Measurements from ENCODE around the gene FBXL20.

DNA sequence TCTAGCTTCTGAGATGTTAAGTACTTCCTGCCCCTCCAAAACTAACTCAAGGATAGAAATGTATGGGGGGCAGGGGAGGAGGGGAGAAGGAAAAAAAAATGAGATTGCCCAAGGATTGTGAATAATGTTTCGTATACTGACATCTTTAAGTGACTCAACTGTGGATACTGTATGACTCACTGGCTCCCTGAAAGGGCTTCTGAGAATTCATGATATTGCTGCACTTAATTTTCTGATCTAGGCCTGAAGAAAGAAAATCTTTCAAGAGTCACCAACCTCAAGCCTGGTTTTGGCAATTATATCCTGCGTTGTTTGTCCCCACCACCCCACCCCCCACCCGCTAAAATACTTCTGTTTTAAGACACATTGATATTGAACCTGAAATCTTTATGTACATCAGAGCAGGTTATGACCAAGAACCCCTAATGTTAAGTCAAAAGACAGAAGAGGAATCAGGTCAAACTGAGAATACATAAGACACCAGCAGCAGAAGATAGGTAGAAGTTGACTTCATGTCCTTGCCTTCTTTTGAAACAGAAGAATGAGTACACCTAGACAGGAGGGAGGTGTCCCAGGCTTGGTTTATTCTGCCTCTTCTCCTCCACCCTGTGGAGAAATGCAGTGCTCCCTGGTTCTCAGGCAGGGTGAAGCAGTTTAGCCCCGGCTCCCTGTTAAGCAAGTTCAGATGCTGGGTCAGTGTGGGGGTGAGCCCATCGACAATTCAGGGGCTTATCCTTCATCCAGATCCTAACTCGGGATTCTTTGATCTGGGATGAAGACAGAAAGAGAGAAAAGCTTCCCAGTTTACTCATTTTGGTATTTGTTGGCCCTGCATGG, 3.3 kb upstream of the FBXL20 start:
- TF ChIP-seq, protein P1, sequence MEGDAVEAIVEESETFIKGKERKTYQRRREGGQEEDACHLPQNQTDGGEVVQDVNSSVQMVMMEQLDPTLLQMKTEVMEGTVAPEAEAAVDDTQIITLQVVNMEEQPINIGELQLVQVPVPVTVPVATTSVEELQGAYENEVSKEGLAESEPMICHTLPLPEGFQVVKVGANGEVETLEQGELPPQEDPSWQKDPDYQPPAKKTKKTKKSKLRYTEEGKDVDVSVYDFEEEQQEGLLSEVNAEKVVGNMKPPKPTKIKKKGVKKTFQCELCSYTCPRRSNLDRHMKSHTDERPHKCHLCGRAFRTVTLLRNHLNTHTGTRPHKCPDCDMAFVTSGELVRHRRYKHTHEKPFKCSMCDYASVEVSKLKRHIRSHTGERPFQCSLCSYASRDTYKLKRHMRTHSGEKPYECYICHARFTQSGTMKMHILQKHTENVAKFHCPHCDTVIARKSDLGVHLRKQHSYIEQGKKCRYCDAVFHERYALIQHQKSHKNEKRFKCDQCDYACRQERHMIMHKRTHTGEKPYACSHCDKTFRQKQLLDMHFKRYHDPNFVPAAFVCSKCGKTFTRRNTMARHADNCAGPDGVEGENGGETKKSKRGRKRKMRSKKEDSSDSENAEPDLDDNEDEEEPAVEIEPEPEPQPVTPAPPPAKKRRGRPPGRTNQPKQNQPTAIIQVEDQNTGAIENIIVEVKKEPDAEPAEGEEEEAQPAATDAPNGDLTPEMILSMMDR (IDR thresholded peaks at IDR 0.05; ENCODE audit: low read length): no peak
- no peak for TF ChIP-seq EZH2 (IDR thresholded peaks at IDR 0.05; ENCODE audit: borderline replicate concordance, low read length)

All from OCI-LY1 (cell line).